HG03378 (cell line): ENCODE data around the gene MLH3.
"Not testable (repeated sequence)": the region's sequence is repeated elsewhere in the genome, so short reads cannot be mapped to it uniquely, and the experiment has no call there.

Experiments used
- ATAC-seq: cut with Tn5 transposase; IDR thresholded peaks from one replicate; pipeline ENCODE4 v1.9.1; 2021; ENCODE audit warnings: mild to moderate bottlenecking, moderate library complexity; ENCODE audit not compliant: unreplicated experiment

MLH3 gene

DNA sequence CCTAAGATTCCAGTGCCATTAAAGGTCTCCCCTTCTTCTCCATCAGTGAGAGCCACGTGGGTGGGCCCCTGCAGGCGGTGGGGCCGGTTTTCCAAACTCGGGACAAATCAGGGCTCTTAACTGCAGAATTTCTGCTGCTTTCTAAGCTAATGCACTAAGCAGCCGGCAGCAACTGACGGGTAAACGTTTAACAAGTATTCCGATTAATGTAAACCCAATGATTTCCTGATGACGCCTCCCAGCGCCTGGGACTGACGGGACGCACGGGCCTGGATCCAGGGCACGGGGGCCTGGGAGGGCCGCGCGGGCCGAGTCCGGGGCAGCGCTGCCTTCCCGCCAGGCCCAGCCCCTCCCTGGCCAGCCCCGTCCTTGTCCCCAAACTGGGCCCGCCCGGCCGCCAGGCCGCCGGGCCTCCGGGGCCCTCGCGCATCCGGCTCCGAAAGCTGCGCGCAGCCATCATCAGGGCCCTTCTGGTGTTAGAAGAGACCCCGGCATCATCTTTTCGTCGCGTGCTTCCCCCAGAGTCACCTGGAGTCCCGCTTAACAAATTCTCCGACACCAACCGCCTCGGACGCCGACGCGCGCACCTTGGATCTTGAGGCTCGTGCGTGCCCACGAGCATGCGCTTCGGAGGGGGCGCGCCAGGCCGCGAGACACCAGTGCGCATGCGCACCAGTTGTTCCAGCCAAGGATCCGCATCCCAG, at the start of gene MLH3:
MLH3 (minus strand) TSS at position 616 of the 704 bp plus-strand sequence. CDS start 1,812 bp downstream, outside the sequence.
- peak; percentile 57 for ATAC-seq

DNA sequence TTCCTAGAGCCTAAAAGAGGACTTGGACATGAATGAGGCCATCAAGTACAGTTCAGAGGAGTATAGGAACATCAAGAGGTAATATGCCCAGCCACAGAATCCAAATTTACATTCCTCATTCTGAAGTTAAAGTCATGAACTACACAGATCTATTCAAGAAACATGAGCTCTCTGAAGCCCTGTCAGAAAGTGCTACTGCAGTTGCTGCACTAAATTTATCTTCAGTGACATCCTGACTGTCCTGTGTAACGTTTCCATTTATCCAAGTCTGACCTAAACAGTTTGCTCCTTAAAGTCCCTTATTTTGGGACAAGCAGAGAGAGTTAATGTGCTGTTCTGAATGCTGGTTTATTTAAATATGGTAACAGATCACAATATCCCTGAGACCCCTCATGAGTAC, 47.4 kb upstream of the MLH3 start:
- ATAC-seq = no peak

DNA sequence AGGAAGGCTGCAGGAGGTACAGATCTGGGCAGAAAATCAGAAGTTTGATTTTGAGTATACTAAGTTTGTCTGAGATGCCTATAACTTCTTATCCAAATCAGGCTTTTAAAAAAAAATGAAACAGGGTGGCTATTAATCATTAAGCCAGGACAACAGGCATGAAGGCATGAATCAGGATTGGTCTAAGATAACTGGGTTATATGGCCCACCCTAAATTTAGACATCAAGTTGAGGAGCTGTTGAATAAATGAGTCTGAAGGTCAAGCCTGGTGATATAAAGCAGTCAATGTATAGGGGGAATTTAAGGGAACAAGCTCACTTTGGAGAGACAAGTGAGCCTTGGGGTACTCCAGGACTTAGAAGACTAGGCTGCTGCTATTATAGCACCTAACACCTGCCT, 46.9 kb upstream of the MLH3 start:
- ATAC-seq = no peak

DNA sequence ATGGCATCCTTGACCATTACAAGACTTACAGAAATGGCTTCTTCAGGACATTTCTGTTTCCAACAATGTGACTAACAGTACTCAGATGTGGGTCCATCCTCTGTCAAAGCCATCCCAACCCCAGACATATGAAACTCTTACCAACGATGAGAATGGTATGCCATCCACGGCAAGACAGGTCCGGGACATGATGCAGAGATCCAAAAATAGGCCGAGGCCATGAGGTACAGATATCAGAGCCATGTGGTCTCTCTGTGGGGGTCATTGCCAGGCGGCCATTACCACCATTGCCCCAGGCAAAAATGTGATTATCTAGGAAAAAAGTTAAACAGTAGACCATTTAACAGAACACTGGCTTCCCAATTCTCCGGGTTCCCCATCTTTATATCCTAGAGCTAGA, 45.7 kb upstream of the MLH3 start:
- ATAC-seq = no peak

DNA sequence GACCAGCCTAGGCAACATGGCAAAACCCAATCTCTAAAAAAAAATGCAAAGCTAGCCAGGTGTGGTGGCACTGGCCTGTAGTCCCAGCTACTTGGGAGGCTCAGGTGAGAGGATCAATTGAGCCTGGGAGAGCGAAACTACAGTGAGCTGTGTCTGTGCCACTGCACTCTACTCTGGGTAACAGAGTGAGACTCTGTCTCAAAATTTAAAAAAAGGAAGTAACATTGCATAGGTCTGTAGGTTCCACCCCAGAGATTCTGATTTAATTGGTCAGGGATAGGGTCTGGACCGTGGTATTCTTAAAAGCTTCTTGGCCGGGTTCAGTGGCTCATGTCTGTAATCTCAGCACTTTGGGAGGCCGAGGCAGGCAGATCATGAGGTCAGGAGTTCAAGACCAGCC, 44.4 kb upstream of the MLH3 start:
- ATAC-seq = no peak

DNA sequence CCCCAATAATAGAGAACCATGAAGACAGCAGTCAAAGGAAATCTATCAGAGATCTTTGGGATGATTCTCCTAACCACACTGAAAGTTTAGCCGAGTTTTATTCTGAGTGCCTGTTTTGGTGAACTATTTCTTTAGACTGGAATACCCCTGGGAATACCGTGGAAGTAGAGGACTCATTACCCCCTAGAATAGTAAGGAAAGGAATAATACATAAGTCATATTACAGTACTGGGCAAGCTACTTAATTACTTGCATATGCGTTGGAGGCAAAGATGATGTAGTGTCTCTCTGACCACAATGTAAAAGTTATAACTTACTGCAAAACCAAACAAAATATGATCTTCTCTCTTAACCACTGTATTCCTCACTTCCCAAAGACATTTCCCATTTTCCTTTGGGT, 43.6 kb upstream of the MLH3 start:
- ATAC-seq = no peak

DNA sequence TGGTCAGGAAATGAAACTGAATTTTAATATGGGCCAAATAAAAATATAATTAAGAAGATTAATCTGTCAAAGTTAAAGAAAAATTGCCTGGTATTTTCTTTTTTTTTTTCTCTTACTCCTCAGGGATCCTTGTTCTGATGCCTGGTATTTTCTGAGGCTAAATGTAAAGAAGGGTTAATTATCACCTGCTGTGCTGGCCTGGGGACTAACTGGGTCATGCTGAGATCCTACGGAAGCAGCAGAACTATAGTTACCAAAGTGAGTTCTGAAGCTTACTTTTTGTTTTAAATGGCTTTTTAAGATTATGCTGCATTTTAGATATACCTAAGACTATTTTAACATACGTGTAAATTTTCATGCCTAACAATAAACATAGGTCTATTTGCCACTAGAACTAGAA, 41.4 kb upstream of the MLH3 start:
- no peak for ATAC-seq

DNA sequence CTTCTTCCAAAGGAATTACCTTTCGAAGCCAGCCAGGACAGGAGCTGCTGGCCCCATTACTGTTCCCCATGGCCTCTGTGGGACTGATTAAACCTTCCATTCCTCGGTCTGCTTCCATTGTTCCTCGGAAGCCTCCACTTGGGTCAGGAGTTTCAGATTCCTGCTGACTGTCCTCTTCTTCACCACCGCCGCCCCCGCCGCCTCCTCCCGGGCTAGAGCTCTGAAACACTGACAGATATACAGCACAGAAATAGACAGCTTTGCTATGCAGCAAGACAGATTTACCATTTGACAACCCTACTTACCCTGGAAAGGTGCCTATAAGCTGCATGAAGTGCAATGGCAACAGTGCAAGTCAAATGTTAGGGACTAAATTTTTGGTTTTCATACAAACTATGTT, 40.0 kb upstream of the MLH3 start:
- no peak for ATAC-seq

DNA sequence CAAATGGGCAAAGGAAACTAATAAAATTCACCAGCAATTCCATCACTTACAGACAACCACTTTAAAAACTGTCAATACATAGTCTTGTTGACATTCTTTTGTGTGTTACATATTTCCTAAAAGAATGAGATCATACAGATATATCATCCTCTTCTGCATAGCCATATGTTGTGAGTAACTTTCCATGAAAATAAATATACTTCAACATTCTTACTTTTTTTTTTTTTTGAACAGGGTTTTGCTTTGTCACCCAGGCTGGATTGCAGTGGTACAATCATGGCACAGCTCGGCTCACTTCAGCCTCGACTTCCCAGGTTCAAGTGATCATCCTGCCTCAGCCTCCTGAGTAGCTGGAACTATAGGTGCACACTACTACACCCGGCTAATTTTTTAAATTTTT, 39.1 kb upstream of the MLH3 start:
- no peak for ATAC-seq

DNA sequence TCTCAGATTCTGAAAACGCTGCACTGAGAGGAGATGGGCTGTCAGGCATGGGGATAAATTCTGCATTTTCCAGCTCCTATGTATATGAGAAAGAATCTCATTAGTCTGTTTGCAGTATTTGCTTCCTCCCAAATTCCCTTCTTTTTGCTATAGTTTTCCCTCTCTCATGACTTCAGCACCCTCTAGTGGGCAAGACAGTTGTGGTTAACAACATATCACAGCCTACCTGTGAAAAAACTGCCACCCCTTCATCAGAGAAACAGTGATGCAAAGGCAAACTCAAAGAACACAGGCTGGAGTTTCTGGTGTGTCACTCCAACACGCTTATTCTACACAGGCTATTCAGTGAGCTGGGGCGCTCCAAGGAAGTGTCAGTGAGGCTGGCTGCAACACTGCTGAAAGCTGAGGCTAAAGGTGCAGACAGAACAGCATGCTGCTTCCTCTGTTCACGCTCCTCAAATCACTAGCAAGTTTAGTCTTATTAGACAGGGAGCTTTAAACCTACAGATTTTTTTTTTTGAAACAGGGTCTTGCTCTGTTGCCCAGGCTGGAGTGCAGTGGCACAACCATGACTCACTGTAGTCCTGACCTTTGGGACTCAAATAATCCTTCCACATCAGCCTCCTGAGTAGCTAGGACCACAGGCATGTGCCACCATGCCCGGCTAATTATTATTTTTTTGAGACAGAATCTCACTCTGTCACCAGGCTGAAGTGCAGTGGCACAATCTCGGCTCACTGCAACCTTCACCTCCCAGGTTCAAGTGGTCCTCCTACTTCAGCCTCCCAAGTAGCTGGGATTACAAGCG, 37.5 kb upstream of the MLH3 start:
- ATAC-seq = no peak

DNA sequence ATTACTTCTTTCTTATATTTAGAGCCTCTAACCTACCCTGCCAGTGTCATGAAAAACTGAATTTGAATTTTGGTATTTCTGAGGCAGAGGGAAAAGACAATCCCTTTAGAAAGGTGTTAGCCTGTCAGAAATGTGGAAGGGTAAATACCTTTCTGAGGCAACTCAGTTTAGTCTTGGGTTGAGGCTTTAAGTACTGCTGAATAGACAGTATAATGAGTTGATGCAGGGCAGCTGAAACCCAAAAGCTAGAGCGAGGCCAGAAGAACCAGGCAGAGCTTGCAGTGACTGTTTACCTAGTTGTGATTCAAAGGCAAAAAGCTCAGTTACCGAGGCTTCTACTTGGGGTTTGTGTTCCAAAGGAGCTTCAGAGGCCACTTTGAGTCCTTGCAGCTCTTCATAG, 36.9 kb upstream of the MLH3 start:
- no peak for ATAC-seq

DNA sequence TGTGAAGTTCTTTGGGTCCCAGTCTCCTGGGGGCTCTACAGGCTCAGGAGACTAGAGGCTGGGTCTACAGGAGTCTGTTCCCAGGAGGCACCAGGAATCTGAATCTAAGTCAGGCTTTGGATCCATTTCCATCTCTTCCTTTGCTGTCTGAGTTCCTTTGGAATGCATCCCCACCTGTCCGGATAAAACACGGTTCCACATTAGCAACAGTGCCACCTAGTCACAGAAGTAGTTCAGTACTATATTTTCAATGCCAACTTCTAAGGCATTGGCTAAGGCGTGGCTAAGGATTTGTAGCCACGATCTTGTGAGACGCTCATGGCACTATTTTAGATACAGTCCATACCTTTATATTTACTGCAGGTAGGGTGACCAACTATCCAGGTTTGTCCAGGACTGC, 33.2 kb upstream of the MLH3 start:
- ATAC-seq = no peak

DNA sequence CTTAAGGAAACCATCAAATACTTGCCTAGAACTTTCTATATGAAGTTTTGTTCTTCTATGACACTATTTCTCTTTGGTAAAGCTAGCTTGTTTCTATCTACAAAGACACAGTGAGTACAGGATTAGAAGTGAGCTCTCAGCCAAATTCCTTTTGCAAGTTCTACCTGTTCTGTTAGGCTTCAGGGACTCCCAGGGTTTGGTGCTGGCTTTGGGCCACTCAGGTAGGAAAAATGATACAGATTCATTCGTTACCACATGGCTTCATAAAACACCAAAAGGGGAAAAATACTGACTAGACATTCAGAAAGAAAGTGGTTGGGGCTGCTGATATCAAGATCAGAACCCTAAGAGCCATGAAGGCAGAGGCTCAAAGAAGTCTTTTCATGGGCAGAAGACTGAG, 32.0 kb upstream of the MLH3 start:
- ATAC-seq = no peak

DNA sequence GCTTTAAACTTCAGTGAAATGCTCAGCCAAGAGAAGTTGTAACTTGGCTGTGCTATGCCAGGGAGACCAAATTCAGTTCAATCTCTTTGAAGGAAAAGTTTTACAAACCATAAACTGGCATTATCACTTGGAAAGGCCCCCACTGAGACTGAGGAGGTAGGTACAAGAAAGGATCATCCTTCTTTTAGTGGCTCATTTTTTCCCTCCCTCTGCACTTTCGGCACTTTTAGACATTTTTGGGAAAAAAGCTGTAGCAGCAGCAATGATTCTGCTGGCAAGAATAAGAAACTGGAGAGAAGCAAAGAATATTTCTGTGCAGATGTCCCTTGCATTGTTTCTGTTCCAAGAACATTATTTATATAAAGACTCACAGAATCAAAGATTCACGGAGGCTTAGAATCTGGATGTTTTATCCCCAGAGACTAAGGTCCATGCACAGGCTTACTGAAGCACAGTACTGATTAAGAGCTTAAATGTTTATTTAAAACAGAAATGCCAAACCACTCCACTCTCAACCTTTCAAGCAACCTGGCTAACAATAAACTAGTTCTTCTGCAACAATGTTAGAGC, 30.5 kb upstream of the MLH3 start:
- ATAC-seq = no peak

DNA sequence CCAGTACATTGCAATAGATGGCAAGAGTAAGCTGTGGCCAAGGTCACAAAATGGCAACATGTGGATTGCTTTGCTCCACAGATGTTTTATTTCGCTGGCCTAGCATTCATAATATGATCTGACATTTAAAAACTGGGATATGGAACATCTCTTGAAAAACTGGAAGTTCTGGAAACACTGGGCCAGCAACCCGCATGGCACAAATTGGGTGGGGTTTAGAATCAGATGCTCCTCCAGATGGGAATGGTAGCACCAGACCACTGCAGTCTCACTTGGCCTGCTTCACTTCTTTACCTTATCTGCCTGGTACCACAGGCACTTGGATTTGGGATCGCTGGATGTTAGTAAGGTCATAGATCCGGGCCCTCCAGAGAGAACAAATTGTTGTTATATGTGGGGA, 28.3 kb upstream of the MLH3 start:
- ATAC-seq = no peak

DNA sequence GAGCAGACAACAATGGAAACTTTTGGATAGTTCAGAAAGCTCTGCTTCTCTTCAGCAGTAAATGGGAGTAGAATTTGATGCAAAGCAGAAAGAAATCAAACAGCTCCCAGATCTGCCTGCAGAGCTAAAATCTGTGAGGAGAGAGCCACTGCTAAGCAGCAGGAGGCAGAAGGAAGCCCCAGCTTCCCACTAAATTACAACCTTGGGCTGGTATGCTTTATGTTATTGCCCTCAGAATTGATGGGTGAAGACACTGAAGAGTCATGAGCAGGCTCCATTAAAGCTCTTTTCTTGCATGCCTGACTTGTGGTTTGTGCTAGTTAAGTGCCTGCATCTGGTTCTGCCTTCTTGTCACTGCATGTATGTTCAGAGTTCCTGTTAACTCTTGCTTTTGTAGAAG, 26.5 kb upstream of the MLH3 start:
- no peak for ATAC-seq

DNA sequence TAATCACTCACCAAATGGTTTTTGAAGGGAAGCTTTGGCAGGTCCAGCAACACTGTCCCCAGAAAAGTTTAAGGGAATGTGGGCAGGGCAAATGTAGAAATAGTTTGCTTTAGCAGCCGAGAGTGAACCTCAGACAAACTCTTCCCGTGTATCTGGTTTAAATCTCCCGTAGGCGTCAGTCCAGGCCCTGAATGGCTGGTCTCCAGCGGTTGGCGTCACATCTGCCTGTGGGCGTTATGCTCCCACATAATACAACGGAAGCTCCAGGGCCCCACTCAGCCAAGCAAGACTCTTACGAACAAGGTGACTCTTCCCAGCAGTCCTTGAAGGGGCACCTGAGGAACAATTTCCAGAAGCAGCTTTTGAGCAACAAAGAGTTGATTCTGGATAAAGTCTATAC, 19.1 kb upstream of the MLH3 start:
- ATAC-seq = no peak

DNA sequence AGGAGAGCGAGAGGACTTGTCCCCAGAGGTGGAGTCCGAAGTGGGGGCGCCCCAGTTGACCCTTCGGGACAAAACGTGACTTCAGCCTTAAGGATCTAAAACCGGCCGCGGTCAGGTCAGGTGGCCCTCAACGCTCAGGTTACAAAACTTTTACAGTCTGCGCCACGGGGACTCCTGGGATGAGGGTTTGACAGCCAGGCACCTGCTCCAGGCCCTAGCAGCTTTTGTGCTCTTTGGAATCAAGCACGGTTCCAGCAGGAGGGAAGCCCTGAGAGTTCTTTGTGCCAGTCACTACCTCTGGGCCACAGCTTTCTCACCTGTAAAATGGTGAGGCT, 18.5 kb upstream of the MLH3 start:
- ATAC-seq = no peak

DNA sequence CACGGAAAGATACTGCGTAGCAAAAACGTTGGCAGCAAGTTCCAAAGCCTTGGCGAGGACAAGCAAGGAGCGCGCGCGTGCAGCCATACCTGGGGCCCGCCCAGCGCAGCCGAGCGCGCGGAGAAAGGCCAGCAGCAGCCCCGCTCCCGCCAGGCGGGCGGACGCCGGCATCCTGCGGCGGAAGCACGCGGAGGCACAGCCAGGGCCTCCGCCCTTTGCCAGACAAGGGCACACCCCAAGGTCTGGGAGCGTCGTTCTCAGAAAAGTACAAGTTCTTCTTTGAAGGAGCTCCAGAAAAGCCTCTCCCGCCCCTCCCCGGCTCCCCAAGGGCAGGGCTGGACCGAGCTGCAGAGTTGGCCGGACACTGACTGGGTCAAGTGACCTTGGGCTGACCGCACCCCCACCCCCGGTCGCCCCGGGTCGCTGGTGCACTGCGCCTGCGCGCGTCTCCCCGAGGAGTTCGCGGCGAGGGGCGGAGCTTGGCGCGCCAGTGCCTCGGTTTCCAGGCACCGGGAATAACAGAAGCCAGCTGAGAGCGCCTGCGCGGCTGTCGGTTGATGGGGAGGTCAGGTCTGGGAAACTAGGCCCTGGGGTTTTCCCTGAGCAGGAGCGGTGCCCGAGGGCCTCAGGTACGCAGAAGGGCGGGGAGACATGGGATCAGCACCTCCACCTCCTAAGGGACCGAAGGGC, 18.0 kb upstream of the MLH3 start, which contains the start of gene ZC2HC1C:
ZC2HC1C (plus strand) TSS at position 521 of the 690 bp plus-strand sequence. CDS start 933 bp downstream, outside the sequence.
- no peak for ATAC-seq

DNA sequence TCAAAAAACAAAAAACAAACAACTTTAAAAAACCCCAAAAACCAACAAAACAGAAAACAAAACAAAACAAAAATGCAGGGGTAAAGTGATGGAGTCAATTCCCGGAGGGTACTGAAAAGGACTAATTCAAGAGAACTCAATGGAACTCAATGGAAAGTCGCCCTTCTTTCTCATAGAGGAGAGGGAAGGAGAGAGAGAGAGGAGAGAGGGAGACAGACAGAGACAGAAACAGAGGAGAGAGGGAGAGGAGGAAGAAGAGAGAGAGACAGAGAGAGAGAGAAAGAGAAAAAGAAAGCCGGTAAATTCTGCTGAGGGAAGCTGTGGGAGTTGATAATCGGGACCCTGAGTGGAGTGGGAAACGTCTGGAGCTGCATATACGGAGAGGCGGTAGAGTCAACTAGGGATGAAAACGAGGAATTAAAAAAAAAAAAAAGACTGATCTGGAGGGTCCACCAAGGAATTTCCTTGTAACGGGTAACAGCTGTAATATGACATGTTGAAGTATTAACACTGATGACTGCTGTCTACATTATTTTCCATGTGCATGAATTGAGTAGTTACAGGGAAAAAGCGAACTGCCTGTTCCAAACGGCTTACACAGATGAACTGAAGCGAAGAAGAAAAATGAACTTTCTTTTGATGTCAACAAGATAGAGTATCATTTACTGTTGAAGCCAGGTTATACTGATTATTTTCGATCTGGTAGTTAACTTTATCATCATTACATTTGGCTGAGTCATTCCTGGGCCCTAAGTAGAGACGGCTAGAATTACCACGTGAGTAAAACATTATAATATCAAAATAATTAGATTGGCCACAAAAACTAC, 17.2 kb upstream of the MLH3 start:
- no peak for ATAC-seq

DNA sequence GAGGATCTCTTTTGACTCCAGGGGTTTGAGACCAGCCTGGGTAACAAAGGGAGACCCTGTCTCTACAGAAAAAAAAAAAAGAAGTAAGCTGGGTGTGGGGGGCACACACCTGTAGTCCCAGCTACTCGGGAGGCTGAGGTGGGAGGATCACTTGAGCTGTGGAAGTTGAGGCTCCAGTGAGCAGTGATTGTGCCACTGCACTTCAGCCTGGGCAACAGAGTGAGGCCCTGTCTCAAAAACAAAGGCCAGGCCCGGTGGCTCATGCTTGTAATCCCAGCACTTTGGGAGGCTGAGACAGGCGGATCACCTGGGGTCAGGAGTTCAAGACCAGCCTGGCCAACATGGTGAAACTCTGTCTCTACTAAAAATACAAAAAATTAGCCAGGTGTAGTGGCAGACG, 16.5 kb upstream of the MLH3 start:
- not testable (repeated sequence) for ATAC-seq
